Right forelimb (tissue), 1 donor: Measurements from ENCODE around the gene CCDC196.
"Not testable (repeated sequence)": the region's sequence is repeated elsewhere in the genome, so short reads cannot be mapped to it uniquely, and the experiment has no call there.

Experiments used
- DNase-seq: peaks from one replicate; pipeline ENCODE4 v3.0.0-alpha.2; 2018

The CCDC196 gene

GRCh38 chr14:66495218-66496098 lies 9.3 kb downstream of the CCDC196 start:
- DNase-seq = no peak

- DNase-seq = no peak
These were observed 10.1 kb downstream of the CCDC196 start for GRCh38 chr14:66496188-66496807.

GRCh38 chr14:66496911-66497310 lies 10.7 kb downstream of the CCDC196 start:
- DNase-seq = no peak

DNA sequence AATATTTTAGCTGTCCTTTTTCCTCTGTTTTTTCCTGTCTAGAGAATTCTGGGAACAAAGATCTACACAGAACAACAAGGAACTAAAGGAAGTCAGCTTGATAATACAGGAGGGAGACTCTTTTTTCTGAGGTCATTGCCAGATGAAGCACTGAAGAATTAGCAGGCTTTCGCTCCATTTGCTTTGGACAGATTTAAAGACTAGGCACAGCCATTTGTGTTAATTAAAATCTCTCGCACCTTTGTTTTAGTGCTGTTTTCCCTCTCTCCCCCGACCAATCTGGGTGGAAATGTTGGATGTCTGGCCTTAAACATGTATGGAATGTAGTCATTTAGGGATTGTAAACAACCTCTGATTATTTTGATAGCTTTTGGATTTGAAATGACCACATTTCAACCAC lies 12.1 kb downstream of the CCDC196 start:
- no peak for DNase-seq

- DNase-seq = no peak
These were observed 15.4 kb downstream of the CCDC196 start for GRCh38 chr14:66501592-66501991.

- not testable (repeated sequence) for DNase-seq
These were observed 16.7 kb downstream of the CCDC196 start for GRCh38 chr14:66502836-66503235.

- DNase-seq = no peak
These were observed 17.4 kb downstream of the CCDC196 start for GRCh38 chr14:66503532-66503931.

DNA sequence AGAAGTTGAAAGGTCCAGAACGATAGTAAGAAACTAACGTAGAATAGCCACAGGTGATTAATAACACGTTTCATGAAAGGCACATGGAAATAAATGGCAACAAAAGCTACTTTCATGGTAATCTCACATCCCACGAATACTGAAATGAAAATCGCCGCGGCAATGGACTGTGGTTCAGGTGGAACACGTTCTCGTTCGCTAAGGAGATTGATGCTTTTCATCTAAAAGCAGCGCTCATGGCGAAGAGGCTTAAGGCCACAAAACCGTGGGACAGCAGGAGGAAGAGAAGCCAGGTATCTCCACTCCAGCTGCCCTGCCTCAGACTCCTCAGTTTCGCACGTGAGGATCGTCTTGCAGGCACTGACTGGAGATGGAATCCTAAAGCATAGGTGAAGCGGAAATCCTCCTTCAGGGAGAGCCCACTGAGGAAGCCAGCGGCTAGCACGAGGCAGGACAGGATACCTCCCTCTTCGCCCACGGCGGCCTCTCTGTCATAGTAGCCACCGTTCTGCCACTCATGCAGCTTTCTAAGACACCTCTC lies 21.1 kb downstream of the CCDC196 start:
- DNase-seq = no peak

DNA sequence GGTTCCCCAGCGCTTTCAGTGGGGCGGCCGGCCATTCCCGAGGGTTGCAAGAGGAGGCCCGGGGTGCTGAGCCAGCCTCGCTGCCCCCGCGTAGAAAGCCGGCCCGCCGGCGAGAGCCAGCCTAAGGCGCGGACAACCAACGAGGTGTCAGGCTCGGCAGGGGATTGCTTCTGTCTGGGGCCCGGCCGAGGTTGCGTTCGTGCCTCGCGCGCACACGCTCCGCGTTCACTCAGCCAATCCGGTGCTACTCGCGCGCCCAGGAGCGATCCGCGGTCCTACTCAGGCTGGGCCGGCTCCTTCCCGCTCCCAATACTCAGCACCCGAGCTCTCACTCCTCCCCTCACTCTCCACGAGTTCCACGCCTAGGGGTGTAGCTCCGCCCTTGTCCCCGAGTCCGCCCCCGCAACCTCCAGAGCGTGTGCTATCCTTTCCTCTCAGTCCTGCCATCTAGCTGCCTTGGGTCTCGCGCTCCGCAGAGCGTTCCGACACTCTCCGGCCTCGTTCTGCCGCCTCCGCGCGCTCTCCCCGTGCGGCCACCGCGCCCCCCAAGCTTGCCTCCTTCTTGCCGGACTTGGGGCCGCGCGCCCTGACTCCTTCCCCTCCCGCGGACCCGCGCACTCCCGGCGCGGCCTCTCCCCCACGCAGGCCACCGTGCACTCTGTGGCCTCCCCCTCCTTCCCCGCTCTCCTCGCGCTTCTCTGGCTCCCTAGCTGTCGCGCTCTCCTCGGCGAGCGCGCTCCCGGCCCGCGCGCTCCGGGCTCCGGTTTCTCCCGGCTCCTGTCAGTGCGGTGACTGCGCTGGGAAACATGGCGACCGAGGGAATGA lies 21.8 kb downstream of the CCDC196 start, which contains the start of gene GPHN:
GPHN (plus strand) TSS at position 426 of the 825 bp plus-strand sequence.
- DNase-seq = peak; percentile 97

- no peak for DNase-seq
These were observed 22.3 kb downstream of the CCDC196 start for GRCh38 chr14:66508547-66508845.

GRCh38 chr14:66508846-66509621 lies 22.9 kb downstream of the CCDC196 start:
- peak; percentile 62 for DNase-seq

GRCh38 chr14:66509874-66510273 lies 23.7 kb downstream of the CCDC196 start:
- DNase-seq = no peak

GRCh38 chr14:66511849-66512248 lies 25.7 kb downstream of the CCDC196 start:
- DNase-seq = no peak

- DNase-seq = no peak
These were observed 28.0 kb downstream of the CCDC196 start for GRCh38 chr14:66514213-66514612.

GRCh38 chr14:66530526-66530925 lies 44.4 kb downstream of the CCDC196 start:
- DNase-seq = no peak

- DNase-seq = no peak
These were observed 52.9 kb downstream of the CCDC196 start for GRCh38 chr14:66539034-66539433.

DNA sequence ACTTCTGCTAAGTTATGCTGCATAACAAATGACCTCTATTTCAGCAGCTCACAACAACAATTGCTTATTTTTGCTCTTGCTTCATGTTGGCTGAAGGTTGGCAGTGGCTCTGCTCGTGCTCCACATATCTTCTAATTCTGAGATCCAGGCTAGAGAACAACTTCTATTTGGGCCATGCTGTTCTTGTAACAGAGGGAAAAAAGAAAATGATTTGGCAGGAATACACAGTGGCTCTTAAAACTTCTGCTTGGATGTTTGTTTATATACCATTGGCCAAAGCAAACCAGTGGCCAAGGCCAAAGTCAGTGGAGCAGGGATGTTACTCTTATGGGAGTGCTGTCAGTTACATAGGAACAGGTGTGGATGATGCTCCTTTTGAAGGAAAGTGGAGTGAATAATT lies 53.9 kb downstream of the CCDC196 start:
- DNase-seq = no peak

DNA sequence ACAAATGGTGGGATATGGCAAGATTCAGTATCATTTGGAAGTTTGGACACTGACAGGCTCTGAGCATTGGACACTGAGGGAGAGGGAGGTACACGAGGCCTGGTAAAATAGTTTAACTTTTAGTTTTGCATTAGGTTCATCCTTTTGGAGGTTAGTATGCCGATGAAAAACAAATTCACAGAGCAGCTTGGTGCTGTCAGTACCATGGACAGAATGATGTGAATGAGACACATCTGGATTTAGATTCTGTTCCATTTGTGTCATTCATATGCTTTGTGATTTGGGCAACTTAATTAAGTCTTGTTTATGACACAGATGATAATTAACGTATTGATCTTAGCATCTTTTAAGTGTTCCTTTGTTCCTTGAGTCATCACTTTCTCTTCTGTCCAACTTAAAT lies 55.5 kb downstream of the CCDC196 start:
- no peak for DNase-seq

DNA sequence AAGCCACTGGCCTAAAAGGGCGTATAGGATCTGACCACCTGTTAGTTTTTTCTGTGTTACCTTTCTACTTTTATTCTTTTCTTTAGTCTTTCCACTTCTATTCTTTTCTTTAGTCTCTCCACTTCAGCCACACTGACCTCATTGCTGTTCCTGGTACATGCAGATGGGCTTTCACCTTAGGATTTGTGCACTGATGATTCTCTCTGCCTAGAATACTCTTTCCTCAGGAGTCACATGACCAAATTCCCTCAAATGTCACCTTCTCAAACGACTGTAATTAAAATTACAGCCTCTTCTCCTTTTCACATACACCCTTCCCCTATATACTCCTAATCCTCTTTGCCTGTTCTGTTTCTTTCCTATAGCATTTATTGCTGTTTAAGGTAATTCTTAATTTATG lies 57.8 kb downstream of the CCDC196 start:
- no peak for DNase-seq

GRCh38 chr14:66545191-66545590 lies 59.0 kb downstream of the CCDC196 start:
- not testable (repeated sequence) for DNase-seq

- not testable (repeated sequence) for DNase-seq
These were observed 59.6 kb downstream of the CCDC196 start for GRCh38 chr14:66545751-66546150.
